Adrenal gland (tissue), 12 donors: ENCODE data around the gene CDS2. TPM values are rescaled to one million over a fixed set of nuclear protein-coding genes. Genes with fewer than 3 reads are reported as not detected.

Experiments
- DNase-seq, 7 donors: peaks; one replicate each; pipeline ENCODE4 v3.0.0-alpha.2; 2019 to 2020
- H3K27ac ChIP-seq, 5 donors: fragments of 200-600 bp; sonication (generic) in 4 of 5; 1 replicate in 3 of 5; 2 replicates in 2 of 5; pipeline versions ENCODE4 v1.5.1 to v1.8.0; 2016 to 2020; ENCODE audit warnings: mild to moderate bottlenecking in 1 of 5
- H3K27me3 ChIP-seq: fragments of 200-600 bp; 2 replicates; pipeline ENCODE4 v1.8.0; 2021
- H3K36me3 ChIP-seq, 2 donors: fragments of 200-600 bp; replicated peaks in 1 of 2; 1 replicate in 1 of 2; 2 replicates in 1 of 2; pipeline versions ENCODE4 v1.5.1 to v1.8.0; 2018 to 2022
- H3K4me1 ChIP-seq, 2 donors: fragments of 200-600 bp; replicated peaks in 1 of 2; 1 replicate in 1 of 2; 2 replicates in 1 of 2; pipeline versions ENCODE4 v1.5.1 to v1.8.0; 2018 to 2021
- H3K4me3 ChIP-seq, 4 donors: fragments of 200-600 bp; sonication (generic) in 3 of 4; one replicate each; pipeline ENCODE4 v1.5.1; 2016 to 2018
- H3K9me3 ChIP-seq, 3 donors: fragments of 200-600 bp; sonication (generic) in 1 of 3; replicated peaks in 1 of 3; 1 replicate in 2 of 3; 2 replicates in 1 of 3; pipeline versions ENCODE4 v1.5.1 to v1.8.0; 2016 to 2021
- POLR2A ChIP-seq, 2 donors: fragments of 450-650 bp; IDR thresholded peaks; one replicate each; pipeline ENCODE4 v1.6.1; 2017; ENCODE audit warnings: antibody characterized with exemption in 2 of 2, mild to moderate bottlenecking in 2 of 2, moderate library complexity in 1 of 2
- WGBS, 4 donors: extraction: QIAGEN DNeasy Blood & Tissue Kit in 2 of 4; methylation state at CpG; one replicate each; pipeline versions ENCODE4 v1.1.5 to v1.1.7; 2013 to 2017; 5-methylcytosine and 5-hydroxymethylcytosine counted together
- intact Hi-C, 2 donors: fragments of 100-400 bp; cut with DNase I; formaldehyde crosslinking; loops; one replicate each; pipeline versions ENCODE4 v1.14.1 to v1.15.0; 2022 to 2023
- polyA plus RNA-seq, 3 donors: library from polyadenylated mRNA; stranded (reverse); fragments of 200-250 nt in 2 of 3; fragments of 350-450 nt in 1 of 3; fragmentation: Illumina TruSeq in 1 of 3; extraction: RNeasy Lipid Tissue Mini Kit (QIAGEN cat#74804) in 1 of 3; gene quantifications; one replicate each; pipeline ENCODE4 v1.2.3, GENCODE V29; 2013 to 2014
- total RNA-seq, 9 donors: library from RNA; depleted of rRNA in 4 of 9; stranded (reverse); fragments of >200 nt in 4 of 9; fragments of 120-200 nt in 1 of 9; fragmentation: NEBNext Ultra II Directional in 1 of 9; extraction: Animal tissue kit (Norgen Biotek cat#: 25700) in 1 of 9; gene quantifications; one replicate each; pipeline versions ENCODE4 v1.1.0 to v1.2.4, GENCODE V29; 2013 to 2023
- TF ChIP-seq, protein P1 (sequence below), 6 experiments: fragments of 450-650 bp in 4 of 6; fragments of 200-600 bp in 2 of 6; sonication (generic) in 1 of 6; IDR thresholded peaks; 1 replicate in 5 of 6; 2 replicates in 1 of 6; pipeline versions ENCODE4 v1.5.1 to v1.8.0; 2016 to 2021; ENCODE audit warnings: antibody characterized with exemption in 6 of 6, mild to moderate bottlenecking in 2 of 6, moderate library complexity in 1 of 6
- donor health status: healthy with polysubstance abuse.
- donor health status: Bipolar disorder and iron deficiency.
- donor health status: DM: yes; HTN: yes; CAD: no.
- donor health status: DM: no; HTN: no; CAD: no.
- donor health status: DM: no; HTN: no; CAD: no.
- donor health status: DM: yes; HTN: yes; CAD: no.

The CDS2 gene
- total and polyA plus RNA-seq, 12 donors = 11.8 to 71.0 (median 35.0) TPM

DNA sequence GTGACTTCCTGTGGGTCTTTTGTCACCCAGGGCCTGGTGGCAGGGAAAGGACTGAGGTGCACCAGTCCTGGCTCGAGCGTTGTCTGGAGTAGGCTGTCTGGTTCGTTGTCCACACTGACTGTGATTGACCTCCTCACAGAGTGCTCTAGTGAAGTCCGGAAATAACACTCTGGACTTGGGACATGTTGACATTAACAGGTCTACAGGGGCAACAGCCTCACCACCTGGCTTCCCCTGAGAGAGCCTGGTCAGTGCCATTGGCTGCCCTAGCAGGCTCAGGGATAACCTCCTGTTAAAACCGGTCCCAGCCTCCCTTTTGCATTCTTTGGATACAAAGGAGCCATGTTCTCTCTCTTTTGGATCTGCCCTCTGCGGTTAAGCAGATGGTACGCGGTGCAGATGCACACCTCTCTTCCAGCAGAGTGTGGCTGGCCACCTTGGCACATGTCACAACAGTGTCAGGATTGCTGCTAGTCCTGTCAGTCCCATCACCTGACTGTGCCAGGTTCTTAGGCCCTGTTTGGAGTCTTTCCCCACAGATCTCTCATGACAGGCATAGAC lies 46.2 kb downstream of the CDS2 start:
- Histone ChIP-seq H3K4me1 (peaks cover 23 to 50% of the 10 kb centered on the region in 2 donors), H3K9me3 (no peaks in the 10 kb centered on the region), H3K4me3 (no peak overlapping the region), H3K27ac (peak overlapping the region in 1 of 5 donors; percentile 74), H3K36me3 (no peaks in the 10 kb centered on the region), H3K27me3 (no peaks in the 10 kb centered on the region)
- intact Hi-C loops = no loop called here
- 86 to 97% (median 91%) methylated on average over 7 to 8 of the region's 8 CpGs for WGBS, 4 donors
- TF ChIP-seq, protein P1, sequence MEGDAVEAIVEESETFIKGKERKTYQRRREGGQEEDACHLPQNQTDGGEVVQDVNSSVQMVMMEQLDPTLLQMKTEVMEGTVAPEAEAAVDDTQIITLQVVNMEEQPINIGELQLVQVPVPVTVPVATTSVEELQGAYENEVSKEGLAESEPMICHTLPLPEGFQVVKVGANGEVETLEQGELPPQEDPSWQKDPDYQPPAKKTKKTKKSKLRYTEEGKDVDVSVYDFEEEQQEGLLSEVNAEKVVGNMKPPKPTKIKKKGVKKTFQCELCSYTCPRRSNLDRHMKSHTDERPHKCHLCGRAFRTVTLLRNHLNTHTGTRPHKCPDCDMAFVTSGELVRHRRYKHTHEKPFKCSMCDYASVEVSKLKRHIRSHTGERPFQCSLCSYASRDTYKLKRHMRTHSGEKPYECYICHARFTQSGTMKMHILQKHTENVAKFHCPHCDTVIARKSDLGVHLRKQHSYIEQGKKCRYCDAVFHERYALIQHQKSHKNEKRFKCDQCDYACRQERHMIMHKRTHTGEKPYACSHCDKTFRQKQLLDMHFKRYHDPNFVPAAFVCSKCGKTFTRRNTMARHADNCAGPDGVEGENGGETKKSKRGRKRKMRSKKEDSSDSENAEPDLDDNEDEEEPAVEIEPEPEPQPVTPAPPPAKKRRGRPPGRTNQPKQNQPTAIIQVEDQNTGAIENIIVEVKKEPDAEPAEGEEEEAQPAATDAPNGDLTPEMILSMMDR (IDR thresholded peaks at IDR 0.05) = no peak
- TF ChIP-seq POLR2A (IDR thresholded peaks at IDR 0.05) = no peak
- no peak for DNase-seq

DNA sequence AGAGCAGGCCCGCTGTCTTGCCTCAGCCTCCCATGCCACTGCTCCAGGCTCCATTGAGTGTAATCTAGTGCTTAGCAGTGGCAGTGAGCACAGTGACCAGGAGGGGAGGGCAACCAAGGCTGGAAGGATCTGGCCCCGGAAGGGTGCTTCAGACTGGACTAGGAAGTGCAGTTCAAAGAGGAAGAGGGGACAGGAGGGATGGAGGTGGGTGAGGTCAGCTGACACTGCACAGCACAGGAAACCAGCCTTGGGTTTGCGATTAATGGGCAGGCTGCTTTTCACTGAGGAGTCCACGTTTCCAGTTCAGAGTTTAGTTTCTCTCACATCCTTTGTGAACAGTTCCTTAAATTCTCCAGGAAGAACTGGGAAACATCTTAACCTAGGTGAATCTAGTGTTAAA lies 46.9 kb downstream of the CDS2 start:
- no peaks in the 10 kb centered on the region for H3K9me3 ChIP-seq
- no peak for DNase-seq
- H3K27ac ChIP-seq = peak overlapping the region in 1 of 5 donors; percentile 74
- intact Hi-C loops = no loop called here
- H3K4me1 ChIP-seq = peaks cover 20 to 45% of the 10 kb centered on the region in 2 donors
- H3K4me3 ChIP-seq = no peak overlapping the region
- TF ChIP-seq POLR2A (IDR thresholded peaks at IDR 0.05) = no peak
- TF ChIP-seq, protein P1 (IDR thresholded peaks at IDR 0.05) = no peak
- 42 to 73% (median 69%) methylated on average over 3 to 4 of the region's 4 CpGs for WGBS, 4 donors
- no peaks in the 10 kb centered on the region for H3K27me3 ChIP-seq
- H3K36me3 ChIP-seq = peaks cover 0 to 1% of the 10 kb centered on the region in 2 donors

DNA sequence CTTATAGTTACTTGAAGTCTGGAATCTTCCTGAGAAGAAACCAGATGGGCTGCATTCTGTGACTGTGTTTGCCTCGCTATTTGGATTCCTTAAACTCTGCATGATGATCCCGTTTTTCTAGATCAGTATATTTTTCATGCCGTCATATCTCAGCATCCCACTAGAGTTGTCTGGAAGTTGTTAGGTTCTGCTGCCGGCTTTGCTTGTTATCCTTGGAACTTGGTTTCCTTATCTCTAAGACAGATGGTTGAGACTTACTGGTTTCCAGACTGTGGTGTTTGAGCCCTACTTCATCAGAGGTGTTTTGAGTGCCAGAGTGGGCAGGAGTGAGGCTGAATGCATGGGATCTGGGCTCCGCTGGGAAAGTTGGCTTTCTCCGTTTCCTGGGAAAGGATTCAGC lies 50.3 kb downstream of the CDS2 start:
- intact Hi-C loops = no loop called here
- peaks cover 0 to 17% of the 10 kb centered on the region in 2 donors for H3K36me3 ChIP-seq
- WGBS, 4 donors = 79 to 88% (median 87%) methylated on average over 6 of the region's 6 CpGs
- no peak overlapping the region for H3K4me3 ChIP-seq
- no peaks in the 10 kb centered on the region for H3K9me3 ChIP-seq
- H3K4me1 ChIP-seq = peaks cover 0 to 14% of the 10 kb centered on the region in 2 donors
- DNase-seq = peak in 1 of 7 donors; percentile 15
- no peak overlapping the region for H3K27ac ChIP-seq
- TF ChIP-seq, protein P1 (IDR thresholded peaks at IDR 0.05) = no peak
- TF ChIP-seq POLR2A (IDR thresholded peaks at IDR 0.05) = no peak
- no peaks in the 10 kb centered on the region for H3K27me3 ChIP-seq

DNA sequence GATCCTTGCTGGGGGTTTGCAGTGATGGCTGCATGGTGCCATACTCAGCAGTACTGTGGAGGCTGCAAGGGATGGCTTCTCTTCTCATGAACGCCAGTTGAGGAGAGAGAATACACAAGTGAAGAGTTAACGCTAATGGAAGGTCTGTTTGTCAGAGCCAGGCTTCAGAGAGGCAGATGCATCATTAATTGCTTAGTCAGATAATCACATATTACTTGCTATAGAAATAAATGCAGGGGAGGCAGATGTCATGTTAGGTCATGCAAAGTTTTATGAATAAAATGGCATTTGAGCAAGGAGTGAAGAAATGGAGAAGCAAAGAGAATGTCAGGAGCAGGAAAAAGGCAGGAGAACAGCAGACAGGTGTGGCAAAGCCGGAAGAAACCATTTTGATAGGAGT lies 51.2 kb downstream of the CDS2 start:
- Histone ChIP-seq H3K4me1 (peaks cover 0 to 5% of the 10 kb centered on the region in 2 donors), H3K4me3 (no peak overlapping the region), H3K9me3 (no peaks in the 10 kb centered on the region), H3K27me3 (no peaks in the 10 kb centered on the region), H3K36me3 (peaks cover 0 to 26% of the 10 kb centered on the region in 2 donors), H3K27ac (no peak overlapping the region)
- TF ChIP-seq, protein P1 (IDR thresholded peaks at IDR 0.05) = no peak
- no peak for TF ChIP-seq POLR2A (IDR thresholded peaks at IDR 0.05)
- WGBS, 4 donors = 85 to 90% (median 88%) methylated on average over 3 of the region's 3 CpGs
- DNase-seq = peak in 1 of 7 donors; percentile 23
- intact Hi-C loops = no loop called here
